Measurements from ENCODE around the gene NDUFB10. TPM values are rescaled to one million over a fixed set of nuclear protein-coding genes. Genes with fewer than 3 reads are reported as not detected.

NDUFB10 gene
- total RNA-seq, 4 donors from 2014 or later: 137 to 496 (median 250) TPM

- no peaks in the 10 kb centered on the region for H3K9me3 ChIP-seq
- intact Hi-C loops (cut with DNase I; ENCODE audit: low total_unique reads) (no loop called here), in situ Hi-C loops (cut with MboI; ENCODE audit: low pct_ligation_motif_present in 1 of 4, low pct_unique_long_range_greater_than_20kb in 1 of 4, low sequenced_read_pairs in 3 of 4) (loop anchor here in 1 of 4 donors (5.0 kb wide), 1 partner anchor 71 kb away; no protein-coding TSS in a partner anchor)
- no peak for DNase-seq
- no peak overlapping the region for H3K4me3 ChIP-seq
- H3K36me3 ChIP-seq: peaks cover 0 to 7% (median under 1%) of the 10 kb centered on the region in 4 donors
- peaks cover 4 to 14% (median 8%) of the 10 kb centered on the region in 4 donors for H3K4me1 ChIP-seq
- WGBS, 2 donors (ENCODE audit: low coverage in 1 of 2): 75% methylated on average over 21 of the region's 23 CpGs; no CpG with 5 or more reads in 1 of the 2 donors
- TF ChIP-seq POLR2A (IDR thresholded peaks at IDR 0.05) (no peak), CTCF (IDR thresholded peaks at IDR 0.05) (no peak), EP300 (IDR thresholded peaks at IDR 0.05; ENCODE audit: low read depth) (no peak), POLR2AphosphoS5 (IDR thresholded peaks at IDR 0.05) (no peak)
- no peak overlapping the region for H3K27ac ChIP-seq
- H3K27me3 ChIP-seq: no peaks in the 10 kb centered on the region
Observed at GRCh38 chr16:1933097-1933661, 26.2 kb upstream of the NDUFB10 start.

GRCh38 chr16:1936945-1937479 lies 22.3 kb upstream of the NDUFB10 start:
- 91% methylated on average over 11 of the region's 11 CpGs; no CpG with 5 or more reads in 1 of the 2 donors for WGBS, 2 donors (ENCODE audit: low coverage in 1 of 2)
- Histone ChIP-seq H3K9me3 (no peaks in the 10 kb centered on the region), H3K4me3 (no peak overlapping the region), H3K27ac (no peak overlapping the region), H3K4me1 (peaks cover 8 to 30% (median 24%) of the 10 kb centered on the region in 4 donors), H3K36me3 (peaks cover 0 to 17% (median 4%) of the 10 kb centered on the region in 4 donors), H3K27me3 (no peaks in the 10 kb centered on the region)
- in situ Hi-C loops (cut with MboI; ENCODE audit: low pct_ligation_motif_present in 1 of 4, low pct_unique_long_range_greater_than_20kb in 1 of 4, low sequenced_read_pairs in 3 of 4) (no loop called here), intact Hi-C loops (cut with DNase I; ENCODE audit: low total_unique reads) (no loop called here)
- DNase-seq: no peak
- TF ChIP-seq EP300 (IDR thresholded peaks at IDR 0.05; ENCODE audit: low read depth) (no peak), POLR2A (IDR thresholded peaks at IDR 0.05) (no peak), CTCF (IDR thresholded peaks at IDR 0.05) (no peak), POLR2AphosphoS5 (IDR thresholded peaks at IDR 0.05) (no peak)

- H3K4me1 ChIP-seq: peaks cover 15 to 36% (median 31%) of the 10 kb centered on the region in 4 donors
- in situ Hi-C loops (cut with MboI; ENCODE audit: low pct_ligation_motif_present in 1 of 4, low pct_unique_long_range_greater_than_20kb in 1 of 4, low sequenced_read_pairs in 3 of 4): no loop called here
Observed at GRCh38 chr16:1938316-1938715, 21.0 kb upstream of the NDUFB10 start.

More at GRCh38 chr16:1938316-1938715, 21.0 kb upstream of the NDUFB10 start:
- Histone ChIP-seq H3K9me3 (no peaks in the 10 kb centered on the region), H3K27me3 (no peaks in the 10 kb centered on the region), H3K27ac (no peak overlapping the region), H3K36me3 (peaks cover 0 to 17% (median 4%) of the 10 kb centered on the region in 4 donors), H3K4me3 (no peak overlapping the region)
- TF ChIP-seq POLR2AphosphoS5 (IDR thresholded peaks at IDR 0.05) (no peak), POLR2A (IDR thresholded peaks at IDR 0.05) (no peak), EP300 (IDR thresholded peaks at IDR 0.05; ENCODE audit: low read depth) (no peak), CTCF (IDR thresholded peaks at IDR 0.05) (no peak)
- 98% methylated on average over 10 of the region's 10 CpGs; no CpG with 5 or more reads in 1 of the 2 donors for WGBS, 2 donors (ENCODE audit: low coverage in 1 of 2)
- DNase-seq: no peak
- intact Hi-C loops (cut with DNase I; ENCODE audit: low total_unique reads): no loop called here
